EL (cell line): ENCODE results near the gene ARHGEF7.

Source experiments
- DNase-seq: peaks from one replicate; pipeline ENCODE4 v3.0.0-alpha.2; 2016

ARHGEF7 gene

DNA sequence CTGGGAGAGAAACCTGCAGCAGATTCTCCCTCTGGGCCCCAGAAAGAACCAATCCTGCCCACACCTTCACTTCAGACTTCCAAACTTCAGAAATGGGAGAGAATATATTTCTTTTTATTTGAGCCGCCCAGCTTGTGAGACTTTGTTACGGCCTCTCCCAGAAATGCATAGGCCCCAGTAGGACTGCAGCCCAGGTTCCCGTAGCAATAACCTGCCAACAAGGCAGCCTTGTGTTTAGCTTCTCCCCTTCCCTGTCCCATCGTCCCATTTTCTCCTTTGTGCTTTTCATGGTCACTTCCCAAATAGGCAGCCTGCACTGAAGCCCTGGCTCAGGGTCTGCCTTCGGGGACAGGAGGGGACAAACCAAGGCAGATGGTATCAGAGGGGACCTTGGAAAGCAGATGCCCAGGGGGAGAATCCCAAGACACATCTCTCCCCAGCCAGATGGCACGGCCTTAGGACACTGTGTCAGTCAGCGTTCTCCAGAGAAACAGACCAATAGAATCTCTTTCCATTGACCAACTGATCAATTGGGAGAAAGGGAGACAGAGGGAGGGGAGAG is 3.7 kb upstream of the ARHGEF7 start:
- no peak for DNase-seq

- DNase-seq: no peak
Measured at GRCh38 chr13:111112196-111112595, 2.9 kb upstream of the ARHGEF7 start.

DNA sequence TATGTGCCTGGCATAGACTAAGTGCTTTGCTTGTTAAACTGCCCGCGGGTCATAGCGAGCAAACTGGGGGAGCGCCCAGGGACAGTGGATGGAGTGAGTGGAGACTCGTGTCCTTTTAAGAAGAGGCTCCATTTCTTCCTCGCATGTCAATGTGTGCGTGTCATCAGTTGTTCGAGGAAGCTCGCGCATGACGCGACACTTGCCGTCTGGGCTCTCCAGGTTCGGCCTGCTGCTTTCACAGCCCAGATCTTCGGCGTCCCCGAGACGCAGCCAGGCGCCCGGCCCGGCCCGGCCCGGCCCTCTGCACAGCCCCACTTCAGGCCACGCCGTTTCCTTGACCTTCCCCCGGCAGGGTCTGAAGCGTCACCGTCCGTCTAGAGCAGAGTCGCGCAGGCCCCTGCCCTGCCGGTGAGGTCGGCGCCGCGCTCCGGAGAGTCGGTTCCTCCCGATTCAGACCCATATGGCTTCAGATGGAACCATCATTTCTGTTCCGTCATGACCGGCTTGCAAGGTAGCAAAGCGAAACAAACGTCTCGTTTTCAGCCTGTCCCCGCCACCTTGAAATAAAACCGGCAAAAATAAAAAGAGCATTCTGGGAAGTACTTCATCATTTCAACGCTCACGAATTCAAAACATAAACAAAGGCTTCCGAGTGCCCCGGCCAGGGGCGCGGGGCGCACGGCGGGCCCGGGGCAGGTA is 599 bp upstream of the ARHGEF7 start:
- peak; percentile 43 for DNase-seq

DNA sequence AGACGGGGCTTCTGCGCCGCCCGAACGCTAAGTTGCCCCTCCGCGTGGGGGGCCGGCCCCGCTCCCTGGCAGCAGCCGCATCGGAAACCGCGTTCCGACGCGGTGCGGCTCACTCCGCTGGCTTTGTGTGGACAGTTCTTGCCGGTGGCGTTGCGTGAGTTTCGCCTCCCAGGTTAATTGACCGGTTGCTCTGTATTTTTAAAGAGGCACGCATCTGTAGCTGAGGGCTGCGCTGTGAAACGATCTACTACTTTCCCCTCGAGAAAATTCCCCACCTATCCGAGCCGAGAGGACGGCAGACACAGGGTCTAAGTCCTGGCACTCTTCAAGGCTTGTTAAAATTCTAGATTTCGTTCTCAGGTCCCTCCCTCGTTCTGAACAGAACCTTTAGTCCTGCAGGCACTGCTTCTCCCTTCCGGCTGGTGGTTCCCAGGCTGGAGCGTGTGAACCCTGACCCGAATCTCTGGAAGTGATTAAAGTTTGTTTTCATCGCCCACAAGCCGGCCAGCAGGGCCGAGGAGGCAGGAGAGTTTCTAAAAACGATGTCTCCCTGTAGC is 933 bp downstream of the ARHGEF7 start:
- peak; percentile 85 for DNase-seq

- DNase-seq: no peak
Measured at GRCh38 chr13:111116856-111117255, 1.7 kb downstream of the ARHGEF7 start.

GRCh38 chr13:111117289-111117688 is 2.2 kb downstream of the ARHGEF7 start:
- no peak for DNase-seq

DNA sequence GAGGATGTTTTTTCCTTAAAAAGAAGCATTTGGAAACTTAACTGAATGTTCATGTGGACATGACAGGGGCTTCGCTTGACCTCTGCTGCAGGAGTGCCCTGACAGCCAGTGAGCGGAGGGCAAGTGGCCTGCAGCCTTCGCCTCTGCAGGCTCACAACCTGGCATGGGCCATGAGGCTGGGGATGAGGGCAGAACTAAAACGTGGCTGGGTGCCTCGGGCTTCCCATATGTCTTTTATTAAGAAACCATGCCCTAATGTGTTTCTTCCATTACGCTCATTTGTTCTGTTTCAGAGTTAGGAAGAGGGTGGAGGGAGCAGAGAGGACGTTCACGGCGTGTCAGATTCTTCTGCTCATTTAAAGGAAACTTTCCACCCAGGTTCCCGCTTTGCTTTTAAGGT is 2.9 kb downstream of the ARHGEF7 start:
- no peak for DNase-seq

DNA sequence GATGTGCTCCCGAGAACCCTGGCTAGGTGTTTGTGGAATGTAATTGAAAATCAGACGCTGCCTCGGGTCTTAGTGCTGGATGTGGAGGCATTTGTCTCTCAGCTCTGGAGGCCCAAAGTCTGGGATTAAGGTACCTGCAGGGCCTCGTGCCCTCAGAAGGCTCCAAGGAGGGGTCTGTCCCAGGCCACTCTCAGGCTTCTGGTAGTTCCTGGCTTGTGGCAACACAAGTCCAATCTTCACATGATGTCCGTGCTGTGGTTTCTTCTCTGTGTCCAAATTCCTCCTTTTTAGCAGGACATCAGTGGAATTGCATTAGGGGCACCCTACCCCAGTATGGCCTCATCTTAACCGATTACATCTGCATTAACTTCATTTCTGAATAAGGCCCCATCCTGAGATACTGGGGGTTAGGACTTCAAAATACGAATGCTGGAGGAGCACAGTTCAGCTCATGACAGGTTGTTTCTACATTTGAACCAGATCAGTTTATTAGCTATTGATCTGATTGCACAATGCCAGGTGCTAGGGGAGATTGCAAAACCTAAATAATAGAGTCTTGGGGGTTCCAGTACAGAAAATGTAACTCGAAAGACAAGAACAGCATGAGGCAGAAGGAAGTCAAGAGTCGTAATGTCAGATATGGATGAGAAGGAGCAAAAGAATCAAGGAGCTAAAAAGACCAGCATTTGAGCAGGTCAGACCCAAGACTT is 3.9 kb downstream of the ARHGEF7 start:
- no peak for DNase-seq

DNA sequence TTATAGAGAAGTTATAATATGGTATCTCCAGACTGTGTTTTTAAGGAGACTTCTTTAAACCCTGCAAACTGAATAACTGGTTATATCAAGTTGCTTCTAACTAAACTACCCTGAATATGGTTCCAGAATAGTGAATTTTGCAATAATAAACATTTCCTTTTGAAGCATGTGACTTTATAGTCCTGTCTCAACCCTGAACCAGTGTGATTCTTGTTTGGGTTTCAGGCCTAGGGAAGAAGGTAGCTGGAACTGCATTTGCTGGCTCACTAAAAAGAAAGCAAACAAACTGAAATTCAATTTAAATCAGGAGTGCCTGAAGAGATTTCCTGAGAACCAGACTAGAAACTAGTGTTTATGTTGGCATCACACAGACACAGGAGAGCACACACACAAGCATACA is 4.9 kb downstream of the ARHGEF7 start:
- no peak for DNase-seq

DNA sequence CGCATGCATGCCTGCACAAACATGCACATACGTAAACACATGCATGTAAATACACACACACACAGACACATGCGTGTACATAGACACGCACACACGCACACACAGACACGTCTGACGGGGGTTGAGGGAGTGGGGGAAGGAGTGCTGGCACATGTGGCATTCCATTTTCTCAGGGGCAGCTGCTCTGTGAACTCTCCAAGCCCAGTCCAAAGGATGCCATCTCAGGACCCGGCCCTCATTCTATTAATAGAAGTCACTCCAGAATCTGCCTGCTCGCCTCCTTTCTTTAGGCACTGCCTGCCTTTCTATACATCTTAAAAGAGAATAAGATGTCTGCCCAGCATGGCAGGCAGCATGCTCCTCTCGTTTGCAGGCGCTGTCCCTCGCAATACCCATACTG is 5.3 kb downstream of the ARHGEF7 start:
- DNase-seq: no peak

DNA sequence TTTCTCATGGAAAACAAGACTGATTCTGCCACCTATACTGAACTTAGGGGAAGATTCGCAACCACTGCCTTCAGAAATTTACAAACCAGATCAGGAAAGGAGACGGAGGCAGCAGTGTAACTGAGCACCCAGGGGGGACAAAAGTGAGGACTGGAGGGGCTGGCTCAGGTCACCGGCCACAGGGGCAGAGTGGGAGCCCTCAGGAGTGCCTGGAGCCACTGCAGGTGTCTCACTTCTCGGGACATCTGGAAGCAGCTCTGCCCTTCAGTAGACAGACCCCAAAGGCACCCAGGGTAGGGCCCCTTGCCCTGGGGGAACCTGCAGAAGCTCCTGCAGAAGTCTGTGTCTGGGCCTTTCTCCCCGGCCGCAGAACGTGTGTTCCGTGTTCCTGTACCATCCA is 5.8 kb downstream of the ARHGEF7 start:
- no peak for DNase-seq

GRCh38 chr13:111121506-111121905 is 6.4 kb downstream of the ARHGEF7 start:
- no peak for DNase-seq

DNA sequence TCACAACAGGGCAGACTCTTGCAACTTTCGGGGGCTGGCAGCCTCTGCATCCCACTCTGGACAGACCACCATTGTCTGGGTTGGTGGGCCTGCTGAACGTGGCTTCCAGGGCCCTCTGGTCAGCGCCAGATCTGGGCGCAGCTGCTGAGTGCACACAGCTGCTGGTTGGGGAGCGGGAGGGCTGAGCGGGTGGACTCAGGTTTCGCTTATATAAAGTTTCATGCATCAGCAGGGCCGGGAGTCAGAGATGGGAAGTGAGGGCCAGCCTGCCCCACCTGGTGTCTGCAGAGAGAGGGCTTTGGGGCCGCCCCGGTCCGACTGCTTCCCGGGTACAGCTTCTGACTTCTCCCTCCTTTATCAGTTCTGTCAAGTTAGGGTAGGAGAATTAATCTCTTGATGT is 6.9 kb downstream of the ARHGEF7 start:
- DNase-seq: no peak

DNA sequence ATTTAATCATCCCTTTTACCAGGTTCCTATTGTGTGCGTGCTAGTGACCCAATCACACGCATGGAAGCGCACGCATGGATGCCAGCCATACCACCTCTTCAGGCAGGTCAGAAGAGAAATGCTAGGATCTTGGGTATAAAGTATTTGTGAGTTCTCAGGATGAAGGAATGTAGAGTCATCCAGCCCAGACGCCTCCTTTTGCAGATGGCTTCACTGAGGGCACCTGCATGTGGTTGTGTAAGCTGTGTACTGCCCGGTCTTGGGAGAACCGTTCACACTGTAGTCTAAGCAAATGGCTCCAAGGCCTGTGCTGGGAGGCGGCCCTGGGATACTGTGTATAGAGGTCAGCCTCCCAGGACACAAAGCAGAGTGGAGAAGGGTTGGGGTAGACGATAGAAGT is 7.5 kb downstream of the ARHGEF7 start:
- DNase-seq: no peak

DNA sequence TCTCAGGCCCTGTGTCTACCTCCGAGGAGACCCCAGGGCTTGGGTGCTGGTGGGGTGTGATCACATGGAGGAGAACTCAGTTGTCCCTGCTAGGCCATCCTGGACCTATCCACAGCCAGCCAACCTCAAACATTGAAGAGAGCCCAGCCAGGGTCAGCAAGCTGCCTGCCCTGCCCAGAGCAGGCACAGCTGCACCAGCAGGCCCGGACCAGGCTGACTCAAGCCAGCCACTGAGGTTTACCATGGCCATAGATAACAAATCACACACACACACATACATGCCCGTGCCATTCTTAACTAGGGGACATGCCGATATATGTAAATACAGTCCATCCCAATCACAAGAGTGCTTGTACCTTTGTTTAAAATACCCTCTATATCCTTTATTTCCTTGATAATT is 8.1 kb downstream of the ARHGEF7 start:
- DNase-seq: no peak

- no peak for DNase-seq
Measured at GRCh38 chr13:111123649-111124048, 8.5 kb downstream of the ARHGEF7 start.

- DNase-seq: no peak
Measured at GRCh38 chr13:111126509-111126908, 11.4 kb downstream of the ARHGEF7 start.

- no peak for DNase-seq
Measured at GRCh38 chr13:111129465-111130115, 14.5 kb downstream of the ARHGEF7 start.

GRCh38 chr13:111130116-111130508 is 15.0 kb downstream of the ARHGEF7 start:
- no peak for DNase-seq

- no peak for DNase-seq
Measured at GRCh38 chr13:111131048-111131447, 15.9 kb downstream of the ARHGEF7 start.

DNA sequence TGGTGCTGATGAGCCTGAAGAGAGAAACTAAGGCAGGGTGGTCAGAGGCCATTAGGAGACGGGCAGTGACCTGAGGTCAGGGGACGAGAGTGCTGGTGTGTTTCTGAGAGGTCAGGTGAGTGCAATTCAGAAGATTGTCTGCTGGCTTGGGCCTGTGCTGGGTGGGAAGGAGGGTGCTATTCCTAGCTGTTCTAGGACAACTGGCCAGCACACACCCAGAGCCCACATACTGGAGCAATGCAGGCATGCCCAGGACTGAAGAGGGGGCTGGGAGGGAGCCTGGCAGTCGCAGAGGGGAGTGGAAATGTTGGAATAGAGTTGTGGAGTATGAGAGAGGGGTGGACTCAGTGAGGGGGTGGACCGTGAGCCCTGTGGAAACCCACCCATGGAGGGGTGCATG is 16.5 kb downstream of the ARHGEF7 start:
- no peak for DNase-seq

GRCh38 chr13:111132948-111133347 is 17.8 kb downstream of the ARHGEF7 start:
- no peak for DNase-seq

DNA sequence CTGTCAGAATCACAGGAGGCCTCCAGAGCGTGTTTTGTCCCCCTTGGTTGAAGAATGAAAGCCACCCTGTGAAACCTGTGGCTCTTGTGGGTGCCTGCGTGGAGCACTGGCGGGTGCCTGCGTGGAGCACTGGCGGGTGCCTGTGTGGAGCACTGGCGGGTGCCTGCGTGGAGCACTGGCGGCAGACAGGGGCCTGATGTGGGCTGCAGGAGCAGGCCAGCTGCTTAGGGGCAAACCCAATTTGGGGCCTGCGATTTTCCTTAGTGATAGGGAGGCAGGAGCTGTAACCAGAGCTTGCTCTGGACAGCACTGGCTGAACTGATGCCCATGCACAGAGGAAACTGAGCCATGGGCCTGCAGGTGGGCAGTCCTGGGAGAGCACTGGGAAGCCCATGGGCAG is 24.3 kb downstream of the ARHGEF7 start:
- DNase-seq: no peak
